GM12878 (cell line): ENCODE measurements around the gene NARF. TPM values are rescaled to one million over a fixed set of nuclear protein-coding genes. Genes with fewer than 3 reads are reported as not detected.
A peak's percentile ranks its signal among the peaks of the same experiment; 100 is the strongest.

Source experiments
- CHD2 ChIP-seq: IDR thresholded peaks from 2 replicates; pipeline ENCODE4 v1.6.1; 2011; ENCODE audit warnings: low read depth, low read length, improper control_type of control experiment, borderline replicate concordance
- CREM ChIP-seq: IDR thresholded peaks from 2 replicates; pipeline ENCODE4 v1.6.1; 2014; ENCODE audit warnings: antibody characterized with exemption, low read depth
- DPF2 ChIP-seq: fragments of 450-650 bp; IDR thresholded peaks from 2 replicates; pipeline ENCODE4 v1.6.1; 2017; ENCODE audit warnings: mild to moderate bottlenecking
- GATAD2B ChIP-seq: fragments of 450-650 bp; conservative IDR thresholded peaks from 2 replicates; pipeline ENCODE4 v1.6.1; 2017; ENCODE audit warnings: low read depth, mild to moderate bottlenecking, moderate library complexity
- KLF5 ChIP-seq: fragments of 450-650 bp; IDR thresholded peaks from 2 replicates; pipeline ENCODE4 v1.6.1; 2014; ENCODE audit warnings: mild to moderate bottlenecking; ENCODE audit not compliant: partially characterized antibody
- POLR2AphosphoS2 ChIP-seq: IDR thresholded peaks from 2 replicates; pipeline ENCODE4 v1.6.1; 2011; ENCODE audit warnings: low read depth, mild to moderate bottlenecking, low read length, improper control_type of control experiment, moderate library complexity
- POLR2AphosphoS5 ChIP-seq: IDR thresholded peaks from 2 replicates; pipeline ENCODE4 v1.6.1; 2011; ENCODE audit warnings: mild to moderate bottlenecking, low read length, inconsistent platforms
- SMAD5 ChIP-seq: IDR thresholded peaks from 2 replicates; pipeline ENCODE4 v1.6.1; 2016; ENCODE audit warnings: antibody characterized with exemption, low read depth
- TARDBP ChIP-seq: IDR thresholded peaks from 2 replicates; pipeline ENCODE4 v1.6.1; 2016; ENCODE audit warnings: borderline replicate concordance
- TBL1XR1 ChIP-seq: IDR thresholded peaks from 2 replicates; pipeline ENCODE4 v1.6.1; 2012; ENCODE audit warnings: low read depth, low read length, improper control_type of control experiment
- TCF7 ChIP-seq: IDR thresholded peaks from 2 replicates; pipeline ENCODE4 v1.6.1; 2014; ENCODE audit warnings: antibody characterized with exemption, borderline replicate concordance
- WRNIP1 ChIP-seq: IDR thresholded peaks from 2 replicates; pipeline ENCODE4 v1.6.1; 2011; ENCODE audit warnings: low read depth, low read length, improper control_type of control experiment, borderline replicate concordance
- YY1 ChIP-seq: IDR thresholded peaks from 2 replicates; pipeline ENCODE4 v1.6.1; 2011; ENCODE audit warnings: low read depth, mild to moderate bottlenecking, low read length
- ZBTB33 ChIP-seq: fragments of 450-650 bp; IDR thresholded peaks from 2 replicates; pipeline ENCODE4 v1.6.1; 2017; ENCODE audit warnings: mild to moderate bottlenecking
- polyA plus RNA-seq, 11 experiments: library from polyadenylated mRNA; depleted of rRNA in 4 of 11; unstranded in 6 of 11; stranded (reverse) in 5 of 11; fragments of >200 nt; fragmentation: Nextera tagmentation in 4 of 11; fragmentation: Illumina TruSeq in 1 of 11; extraction: Ambion mirVana in 4 of 11; extraction: Trizol in 1 of 11; gene quantifications; 1 replicate in 1 of 11; 2 replicates in 10 of 11; pipeline versions ENCODE4 v1.2.1 to v1.2.3, GENCODE V29; 2011 to 2016; ENCODE audit warnings: inconsistent platforms in 2 of 11, missing spikeins in 2 of 11, low read depth in 1 of 11
- total RNA-seq, 4 experiments: library from RNA; depleted of rRNA in 3 of 4; stranded (reverse); fragments of >200 nt in 3 of 4; fragmentation: Illumina TruSeq in 1 of 4; extraction: Trizol in 1 of 4; gene quantifications; 2 replicates each; pipeline versions ENCODE4 v1.2.1 to v1.2.3, GENCODE V29; 2013 to 2021
- TF ChIP-seq, protein P1 (sequence below): fragments of 450-650 bp; formaldehyde crosslinking; IDR thresholded peaks from 2 replicates; pipeline ENCODE4 v1.4.0; 2022; ENCODE audit warnings: mild to moderate bottlenecking, moderate library complexity
- TF ChIP-seq, protein P2 (sequence below): fragments of 450-650 bp; IDR thresholded peaks from 2 replicates; pipeline ENCODE4 v1.6.1; 2017; ENCODE audit warnings: antibody characterized with exemption, mild to moderate bottlenecking, moderate library complexity
- TF ChIP-seq, protein P3 (sequence below): fragments of 450-650 bp; IDR thresholded peaks from 2 replicates; pipeline ENCODE4 v1.6.1; 2017; ENCODE audit warnings: mild to moderate bottlenecking, moderate library complexity

The NARF gene
- total and polyA plus RNA-seq, 10 of the 15 experiments (the other 5 are each of a cell fraction or from before 2014, with no cell fraction given), result 16.7 to 126 (median 47.5) TPM

- TF ChIP-seq ZBTB33 (peak; percentile 27; the same call in 1 of the 2 replicates), YY1 (no peak), CHD2 (no peak), CREM (peak; percentile 13; the same call in 1 of the 2 replicates), TARDBP (no peak), KLF5 (peak; percentile 50), POLR2AphosphoS2 (0 out of 2 replicates have a peak, but pooled peaks have one; percentile 25), GATAD2B (peak; percentile 53), WRNIP1 (no peak), TCF7 (no peak), POLR2AphosphoS5 (peak; percentile 64; the same call in 1 of the 2 replicates), TBL1XR1 (peak; percentile 30; the same call in 1 of the 2 replicates), DPF2 (peak; percentile 58), SMAD5 (no peak)
- TF ChIP-seq, protein P1, sequence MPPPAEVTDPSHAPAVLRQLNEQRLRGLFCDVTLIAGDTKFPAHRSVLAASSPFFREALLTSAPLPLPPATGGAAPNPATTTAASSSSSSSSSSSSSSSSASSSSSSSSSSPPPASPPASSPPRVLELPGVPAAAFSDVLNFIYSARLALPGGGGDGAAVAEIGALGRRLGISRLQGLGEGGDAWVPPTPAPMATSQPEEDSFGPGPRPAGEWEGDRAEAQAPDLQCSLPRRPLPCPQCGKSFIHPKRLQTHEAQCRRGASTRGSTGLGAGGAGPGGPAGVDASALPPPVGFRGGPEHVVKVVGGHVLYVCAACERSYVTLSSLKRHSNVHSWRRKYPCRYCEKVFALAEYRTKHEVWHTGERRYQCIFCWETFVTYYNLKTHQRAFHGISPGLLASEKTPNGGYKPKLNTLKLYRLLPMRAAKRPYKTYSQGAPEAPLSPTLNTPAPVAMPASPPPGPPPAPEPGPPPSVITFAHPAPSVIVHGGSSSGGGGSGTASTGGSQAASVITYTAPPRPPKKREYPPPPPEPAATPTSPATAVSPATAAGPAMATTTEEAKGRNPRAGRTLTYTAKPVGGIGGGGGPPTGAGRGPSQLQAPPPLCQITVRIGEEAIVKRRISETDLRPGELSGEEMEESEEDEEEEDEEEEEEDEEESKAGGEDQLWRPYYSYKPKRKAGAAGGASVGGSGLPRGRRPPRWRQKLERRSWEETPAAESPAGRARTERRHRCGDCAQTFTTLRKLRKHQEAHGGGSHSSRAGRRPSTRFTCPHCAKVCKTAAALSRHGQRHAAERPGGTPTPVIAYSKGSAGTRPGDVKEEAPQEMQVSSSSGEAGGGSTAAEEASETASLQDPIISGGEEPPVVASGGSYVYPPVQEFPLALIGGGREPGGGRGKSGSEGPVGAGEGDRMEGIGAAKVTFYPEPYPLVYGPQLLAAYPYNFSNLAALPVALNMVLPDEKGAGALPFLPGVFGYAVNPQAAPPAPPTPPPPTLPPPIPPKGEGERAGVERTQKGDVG (CRISPR knock-in tag), result no peak
- TF ChIP-seq, protein P2, sequence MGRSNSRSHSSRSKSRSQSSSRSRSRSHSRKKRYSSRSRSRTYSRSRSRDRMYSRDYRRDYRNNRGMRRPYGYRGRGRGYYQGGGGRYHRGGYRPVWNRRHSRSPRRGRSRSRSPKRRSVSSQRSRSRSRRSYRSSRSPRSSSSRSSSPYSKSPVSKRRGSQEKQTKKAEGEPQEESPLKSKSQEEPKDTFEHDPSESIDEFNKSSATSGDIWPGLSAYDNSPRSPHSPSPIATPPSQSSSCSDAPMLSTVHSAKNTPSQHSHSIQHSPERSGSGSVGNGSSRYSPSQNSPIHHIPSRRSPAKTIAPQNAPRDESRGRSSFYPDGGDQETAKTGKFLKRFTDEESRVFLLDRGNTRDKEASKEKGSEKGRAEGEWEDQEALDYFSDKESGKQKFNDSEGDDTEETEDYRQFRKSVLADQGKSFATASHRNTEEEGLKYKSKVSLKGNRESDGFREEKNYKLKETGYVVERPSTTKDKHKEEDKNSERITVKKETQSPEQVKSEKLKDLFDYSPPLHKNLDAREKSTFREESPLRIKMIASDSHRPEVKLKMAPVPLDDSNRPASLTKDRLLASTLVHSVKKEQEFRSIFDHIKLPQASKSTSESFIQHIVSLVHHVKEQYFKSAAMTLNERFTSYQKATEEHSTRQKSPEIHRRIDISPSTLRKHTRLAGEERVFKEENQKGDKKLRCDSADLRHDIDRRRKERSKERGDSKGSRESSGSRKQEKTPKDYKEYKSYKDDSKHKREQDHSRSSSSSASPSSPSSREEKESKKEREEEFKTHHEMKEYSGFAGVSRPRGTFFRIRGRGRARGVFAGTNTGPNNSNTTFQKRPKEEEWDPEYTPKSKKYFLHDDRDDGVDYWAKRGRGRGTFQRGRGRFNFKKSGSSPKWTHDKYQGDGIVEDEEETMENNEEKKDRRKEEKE, result no peak
- TF ChIP-seq, protein P3, sequence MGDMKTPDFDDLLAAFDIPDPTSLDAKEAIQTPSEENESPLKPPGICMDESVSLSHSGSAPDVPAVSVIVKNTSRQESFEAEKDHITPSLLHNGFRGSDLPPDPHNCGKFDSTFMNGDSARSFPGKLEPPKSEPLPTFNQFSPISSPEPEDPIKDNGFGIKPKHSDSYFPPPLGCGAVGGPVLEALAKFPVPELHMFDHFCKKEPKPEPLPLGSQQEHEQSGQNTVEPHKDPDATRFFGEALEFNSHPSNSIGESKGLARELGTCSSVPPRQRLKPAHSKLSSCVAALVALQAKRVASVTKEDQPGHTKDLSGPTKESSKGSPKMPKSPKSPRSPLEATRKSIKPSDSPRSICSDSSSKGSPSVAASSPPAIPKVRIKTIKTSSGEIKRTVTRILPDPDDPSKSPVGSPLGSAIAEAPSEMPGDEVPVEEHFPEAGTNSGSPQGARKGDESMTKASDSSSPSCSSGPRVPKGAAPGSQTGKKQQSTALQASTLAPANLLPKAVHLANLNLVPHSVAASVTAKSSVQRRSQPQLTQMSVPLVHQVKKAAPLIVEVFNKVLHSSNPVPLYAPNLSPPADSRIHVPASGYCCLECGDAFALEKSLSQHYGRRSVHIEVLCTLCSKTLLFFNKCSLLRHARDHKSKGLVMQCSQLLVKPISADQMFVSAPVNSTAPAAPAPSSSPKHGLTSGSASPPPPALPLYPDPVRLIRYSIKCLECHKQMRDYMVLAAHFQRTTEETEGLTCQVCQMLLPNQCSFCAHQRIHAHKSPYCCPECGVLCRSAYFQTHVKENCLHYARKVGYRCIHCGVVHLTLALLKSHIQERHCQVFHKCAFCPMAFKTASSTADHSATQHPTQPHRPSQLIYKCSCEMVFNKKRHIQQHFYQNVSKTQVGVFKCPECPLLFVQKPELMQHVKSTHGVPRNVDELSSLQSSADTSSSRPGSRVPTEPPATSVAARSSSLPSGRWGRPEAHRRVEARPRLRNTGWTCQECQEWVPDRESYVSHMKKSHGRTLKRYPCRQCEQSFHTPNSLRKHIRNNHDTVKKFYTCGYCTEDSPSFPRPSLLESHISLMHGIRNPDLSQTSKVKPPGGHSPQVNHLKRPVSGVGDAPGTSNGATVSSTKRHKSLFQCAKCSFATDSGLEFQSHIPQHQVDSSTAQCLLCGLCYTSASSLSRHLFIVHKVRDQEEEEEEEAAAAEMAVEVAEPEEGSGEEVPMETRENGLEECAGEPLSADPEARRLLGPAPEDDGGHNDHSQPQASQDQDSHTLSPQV, result no peak
Measured at GRCh38 chr17:82496529-82497434, 38.2 kb downstream of the NARF start (continued).
